ENCODE measurements around the gene CYBC1.

CYBC1 gene

DNA sequence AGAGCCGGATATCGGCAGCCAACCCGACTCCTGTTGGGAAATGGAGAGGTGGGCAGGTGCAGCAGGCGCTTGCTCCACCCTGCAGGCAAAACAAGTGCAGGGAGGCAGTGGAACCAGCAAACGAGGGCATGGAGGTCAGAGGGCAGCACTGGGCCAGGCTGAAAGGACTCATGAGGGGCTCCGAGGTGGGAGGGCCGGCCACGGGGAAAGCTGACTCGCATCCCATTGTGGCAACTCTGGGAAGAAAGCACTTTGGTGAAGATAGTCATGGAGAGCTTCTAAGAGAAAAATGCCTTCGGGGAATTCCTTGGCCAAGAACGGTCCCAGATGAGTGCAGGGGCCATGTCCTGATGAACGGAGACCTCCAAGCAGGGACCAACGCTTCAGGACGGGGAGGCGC lies 4.4 kb downstream of the CYBC1 start:
- DNase-seq = no peak

DNA sequence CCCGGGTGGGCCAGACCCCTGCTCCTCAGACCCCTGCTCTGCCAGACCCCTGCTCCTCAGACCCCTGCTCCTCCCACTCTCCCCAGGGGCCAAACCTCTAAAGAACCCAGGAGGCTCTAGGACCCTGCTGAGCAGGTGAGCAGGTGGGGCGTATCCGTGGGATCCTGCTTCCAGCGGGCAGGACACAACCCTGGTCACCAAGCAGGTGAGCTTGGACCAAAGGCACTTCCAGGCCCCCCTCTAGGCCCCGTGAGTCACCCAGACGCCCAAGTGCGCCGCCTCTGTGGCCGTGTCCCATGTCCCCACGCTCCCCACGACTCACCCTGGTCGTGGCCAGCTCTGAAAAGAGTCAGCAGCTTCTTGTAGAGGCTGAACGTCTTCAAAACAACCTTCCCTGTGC lies 5.0 kb downstream of the CYBC1 start:
- no peak for DNase-seq

DNA sequence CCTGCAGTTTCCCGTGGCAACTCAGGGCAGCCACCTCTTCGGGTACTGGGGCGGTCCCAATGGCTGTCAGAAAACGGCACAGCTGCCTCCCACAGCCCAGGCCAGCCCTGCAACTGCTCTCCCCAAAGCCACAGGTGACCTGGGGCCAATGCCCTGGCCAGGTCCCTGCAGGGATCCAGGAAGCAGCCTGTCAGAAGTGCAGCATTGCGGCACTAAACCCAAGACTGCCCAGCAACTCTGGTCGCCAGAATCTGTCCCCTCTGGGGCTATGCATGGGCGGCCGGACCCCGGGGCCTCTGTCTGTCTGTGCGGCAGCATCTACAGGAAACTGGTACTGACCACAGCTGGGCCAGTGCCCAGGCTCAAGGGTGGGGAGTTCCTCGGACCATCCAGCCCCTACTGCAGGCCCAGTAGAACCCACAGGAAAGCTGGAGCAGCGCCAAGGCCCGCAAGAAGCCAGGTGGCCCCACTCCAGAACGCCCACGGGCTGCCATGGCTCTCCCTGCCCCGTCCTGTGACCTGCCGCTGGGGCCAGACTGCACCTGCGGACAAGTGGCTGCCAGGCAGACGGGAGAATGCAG lies 5.5 kb downstream of the CYBC1 start:
- no peak for DNase-seq

DNA sequence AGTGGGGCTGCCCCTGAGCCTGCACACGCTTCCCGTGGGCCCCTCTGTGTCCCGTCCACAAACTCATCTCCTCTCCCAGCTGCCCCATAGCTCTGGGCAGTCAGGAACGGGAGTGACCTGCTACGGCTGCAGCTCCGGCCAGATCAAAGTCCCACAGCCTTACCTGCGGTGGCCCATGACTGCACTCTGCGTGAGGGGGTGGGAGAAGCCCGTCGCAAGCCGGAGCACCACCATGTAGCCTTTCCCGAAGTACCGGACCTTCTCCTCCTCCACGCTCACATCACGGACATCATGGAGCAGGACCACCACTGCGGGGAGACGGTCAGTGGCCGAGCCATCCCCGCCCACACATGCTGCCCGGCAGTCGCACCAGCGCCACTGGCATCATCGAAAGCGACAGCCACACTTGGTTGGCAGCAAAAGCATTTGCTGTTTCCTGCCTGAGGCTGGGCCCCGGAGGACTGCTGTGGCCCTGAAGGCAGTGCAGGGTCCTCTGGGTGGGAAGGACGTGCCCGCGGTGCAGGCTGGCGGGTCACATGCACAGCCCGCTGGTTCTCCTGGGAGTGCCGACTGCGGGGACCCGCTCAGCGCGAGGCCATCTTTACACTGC lies 6.2 kb downstream of the CYBC1 start:
- no peak for DNase-seq

DNA sequence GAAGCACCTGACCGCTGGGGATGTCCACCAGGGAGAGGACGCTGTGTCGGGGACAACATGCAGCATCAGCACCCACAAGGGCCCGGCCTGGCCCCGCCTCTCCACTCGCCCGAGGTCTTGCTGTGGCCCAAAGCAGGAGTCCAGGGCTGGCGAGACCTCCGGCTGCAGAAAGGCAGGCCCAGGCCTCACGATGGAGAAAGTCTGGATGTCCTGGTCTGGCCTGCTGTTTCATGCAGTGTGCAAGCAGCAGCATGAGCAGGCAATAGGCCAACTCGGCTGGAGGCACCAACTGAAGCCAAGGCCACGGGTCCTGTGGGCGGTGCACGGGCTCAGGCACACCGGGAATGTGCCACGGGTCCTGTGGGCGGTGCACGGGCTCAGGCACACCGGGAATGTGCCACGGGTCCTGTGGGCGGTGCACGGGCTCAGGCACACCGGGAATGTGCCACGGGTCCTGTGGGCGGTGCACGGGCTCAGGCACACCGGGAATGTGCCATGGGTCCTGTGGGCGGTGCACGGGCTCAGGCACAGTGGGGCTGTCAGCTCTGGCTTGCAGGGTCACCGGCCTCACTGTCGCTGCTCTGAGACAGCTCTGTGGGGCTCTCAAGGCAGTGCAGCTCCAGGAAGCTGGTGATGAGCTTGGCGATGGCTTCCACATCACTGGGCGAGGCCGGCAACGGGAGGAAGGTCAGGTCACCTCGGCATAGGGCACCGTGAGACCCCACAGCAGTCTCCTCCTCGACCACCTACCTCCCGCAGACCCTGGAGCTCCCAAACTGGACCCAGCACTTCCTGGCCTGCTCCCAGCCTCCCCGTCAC lies 6.9 kb downstream of the CYBC1 start:
- DNase-seq = no peak

DNA sequence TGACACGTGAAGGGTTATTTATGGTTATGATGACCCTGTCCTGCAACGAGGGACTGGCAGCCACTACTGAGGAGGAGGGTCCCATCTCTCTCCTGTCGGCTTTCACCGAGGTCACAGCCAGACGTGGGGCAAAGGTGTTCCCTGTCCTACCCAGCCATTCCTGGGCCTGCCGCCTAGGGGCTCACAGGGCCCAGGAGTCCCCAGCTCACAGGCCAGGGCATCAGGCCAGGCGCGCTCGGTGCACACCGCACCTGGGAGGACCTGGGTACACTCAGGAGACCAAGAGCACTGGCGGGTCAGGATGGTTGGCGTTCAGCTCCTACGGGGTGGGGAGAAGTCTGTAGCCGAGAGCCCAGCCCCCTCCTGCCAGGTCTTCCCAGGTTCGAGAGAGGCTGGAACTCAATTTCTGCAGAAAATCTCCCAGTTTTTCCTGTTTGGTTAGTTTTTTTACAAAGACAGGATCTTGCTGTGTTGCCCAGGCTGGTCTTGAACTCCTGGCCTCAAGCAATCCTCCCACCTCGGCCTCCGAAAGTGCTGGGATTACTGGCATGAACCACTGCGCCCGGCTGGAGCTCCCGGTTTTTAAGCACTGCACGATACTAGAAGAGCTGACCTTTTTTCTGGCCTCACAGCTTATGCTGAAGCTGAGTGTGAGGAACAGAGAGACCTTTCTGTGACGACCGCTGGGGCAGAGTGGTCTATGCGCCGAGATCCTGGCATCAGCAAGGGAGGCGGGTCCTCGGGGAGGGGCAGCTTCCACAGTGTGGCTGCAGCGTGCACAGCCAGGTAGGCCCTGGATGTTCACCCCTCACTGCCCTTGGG lies 7.7 kb downstream of the CYBC1 start:
- DNase-seq = no peak

DNA sequence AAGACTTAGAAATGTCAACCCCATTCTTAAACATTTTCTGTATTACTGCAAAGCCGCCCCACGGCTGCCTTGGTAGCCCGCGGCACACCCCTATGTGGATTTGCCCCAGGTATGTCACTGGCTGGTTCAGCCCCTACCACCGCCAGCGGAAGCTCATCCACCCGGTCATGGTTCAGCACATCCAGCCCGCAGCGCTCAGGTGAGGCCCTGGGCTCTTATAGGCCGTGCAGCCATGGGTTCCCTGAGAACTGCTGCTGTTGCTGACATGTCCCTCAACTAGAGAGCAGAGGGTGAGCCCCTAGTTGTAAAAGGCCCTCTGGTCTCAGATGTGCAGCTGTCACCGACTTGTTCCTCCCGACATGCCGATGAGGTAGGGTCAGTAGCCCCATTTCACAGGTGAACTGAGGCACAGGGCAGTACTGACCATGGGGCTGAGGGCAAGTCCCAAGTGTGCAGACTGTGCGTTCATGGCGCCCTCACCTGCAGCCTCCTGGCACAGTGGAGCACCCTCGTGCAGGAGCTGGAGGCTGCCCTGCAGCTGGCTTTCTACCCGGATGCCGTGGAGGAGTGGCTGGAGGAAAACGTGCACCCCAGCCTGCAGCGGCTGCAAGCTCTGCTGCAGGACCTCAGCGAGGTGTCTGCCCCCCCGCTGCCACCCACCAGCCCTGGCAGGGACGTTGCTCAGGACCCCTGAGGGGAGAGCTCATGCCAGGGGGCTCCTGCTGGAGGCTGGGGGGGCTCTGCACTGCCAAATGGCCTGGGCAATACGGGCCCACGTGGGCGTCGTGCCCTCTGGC lies 8.7 kb downstream of the CYBC1 start:
- DNase-seq = no peak

DNA sequence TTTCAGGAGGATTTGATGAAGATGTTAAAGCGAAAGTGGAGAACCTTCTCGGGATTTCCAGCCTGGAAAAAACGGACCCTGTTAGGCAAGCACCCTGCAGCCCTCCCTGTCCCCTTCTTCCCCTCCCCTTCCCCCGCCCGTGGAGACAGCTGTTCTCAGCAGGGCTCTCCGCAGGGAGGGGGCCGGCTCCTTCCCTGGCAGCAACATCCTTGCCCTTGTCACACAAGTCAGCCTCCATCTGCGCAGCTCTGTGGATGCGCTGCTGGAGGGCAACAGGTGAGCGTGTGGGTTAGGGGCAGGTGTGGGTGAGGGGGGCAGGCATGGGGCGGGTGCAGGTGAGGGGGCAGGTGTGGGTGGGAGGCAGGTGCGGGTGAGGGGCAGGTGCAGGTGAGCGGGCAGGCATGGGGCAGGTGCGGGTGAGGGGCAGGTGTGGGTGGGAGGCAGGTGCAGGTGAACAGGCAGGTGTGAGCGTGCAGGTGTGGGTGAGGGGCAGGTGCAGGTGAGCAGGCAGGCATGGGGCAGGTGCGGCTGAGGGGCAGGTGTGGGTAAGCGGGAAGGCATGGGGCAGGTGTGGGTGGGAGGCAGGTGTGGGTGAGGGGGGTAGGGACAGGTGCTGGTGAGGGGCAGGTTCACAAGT lies 9.4 kb downstream of the CYBC1 start:
- no peak for DNase-seq

DNA sequence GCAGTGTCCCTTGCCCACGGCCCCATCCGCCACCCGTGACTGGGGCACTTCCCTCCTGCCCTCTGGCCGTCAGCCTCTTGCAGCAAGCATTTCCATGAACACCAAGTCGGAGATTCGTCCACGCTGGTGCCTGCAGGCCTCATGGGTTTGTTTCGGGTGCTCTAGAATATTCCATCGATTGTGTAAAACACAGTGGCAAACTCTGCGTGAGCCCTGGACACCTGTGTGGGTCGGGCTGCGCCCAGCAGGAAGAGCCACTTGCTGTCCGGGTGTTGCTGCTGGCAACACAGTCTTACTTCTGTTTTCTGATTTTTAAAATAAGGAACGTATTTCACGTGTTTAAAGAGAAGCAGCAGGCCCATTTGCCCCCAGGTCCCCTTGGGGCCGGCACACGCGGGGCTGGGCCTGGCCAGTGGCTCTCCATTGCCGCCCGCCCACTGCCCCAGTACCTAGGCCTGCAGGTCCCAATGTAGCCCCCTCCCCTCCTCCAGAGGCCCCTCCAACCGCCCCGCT lies 10.0 kb downstream of the CYBC1 start:
- DNase-seq = no peak

DNA sequence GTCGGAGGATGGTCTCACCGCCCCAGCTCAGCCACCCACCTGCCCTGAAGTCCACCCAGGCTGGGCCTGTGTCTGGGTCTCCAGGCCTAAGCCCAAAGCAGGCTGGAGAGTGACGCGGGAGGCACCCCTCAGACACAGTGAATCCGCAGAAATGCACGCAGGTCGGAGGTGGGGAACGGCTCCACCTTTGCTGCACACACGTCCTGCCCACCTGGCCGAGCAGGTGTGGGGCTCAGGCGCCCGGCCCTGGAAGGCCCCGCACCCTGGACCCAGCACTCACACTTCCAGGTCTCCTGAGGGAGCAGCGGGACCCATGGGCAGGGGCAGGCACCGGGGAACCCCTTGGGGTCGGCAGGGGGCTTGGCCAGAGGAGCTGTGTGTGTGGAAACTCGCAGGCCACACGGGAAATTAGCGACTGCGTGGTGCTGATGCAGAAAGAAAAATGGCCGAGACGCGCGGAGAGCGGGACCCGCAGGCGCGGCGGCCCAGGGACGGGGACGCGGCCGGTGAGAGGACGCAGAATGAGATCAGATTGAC lies 10.7 kb downstream of the CYBC1 start:
- no peak for DNase-seq

DNA sequence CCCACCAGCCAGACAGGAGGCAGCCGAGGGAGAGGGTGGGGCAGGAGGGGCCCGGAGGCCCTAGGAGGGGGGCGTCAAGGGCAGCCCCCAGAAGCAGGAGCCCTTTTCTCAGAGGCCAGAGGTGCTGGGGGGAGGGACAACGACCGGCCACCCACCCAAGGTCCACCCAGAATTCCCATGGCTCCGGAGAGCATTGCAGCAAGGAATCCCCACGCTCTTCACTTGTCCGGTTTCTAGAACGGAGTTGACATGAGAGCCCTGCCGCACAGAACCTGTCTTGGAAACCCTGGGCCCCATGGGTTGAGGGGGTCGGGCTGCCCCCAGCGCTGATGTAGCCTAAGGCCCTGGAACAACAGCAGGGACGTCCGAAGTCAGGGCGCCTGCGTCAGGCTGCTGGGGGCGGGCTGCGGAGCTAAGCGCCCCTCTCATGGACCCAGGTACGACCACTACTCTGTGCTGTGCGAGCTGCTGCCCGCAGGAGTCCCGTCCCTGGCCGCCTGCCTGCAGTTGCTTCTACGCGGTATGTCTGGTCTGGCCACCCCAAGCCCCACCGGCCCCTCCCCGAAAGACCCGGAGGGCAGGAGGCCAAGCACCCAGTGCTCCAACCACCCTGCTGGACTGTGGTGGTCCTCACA lies 11.2 kb downstream of the CYBC1 start:
- DNase-seq = no peak

DNA sequence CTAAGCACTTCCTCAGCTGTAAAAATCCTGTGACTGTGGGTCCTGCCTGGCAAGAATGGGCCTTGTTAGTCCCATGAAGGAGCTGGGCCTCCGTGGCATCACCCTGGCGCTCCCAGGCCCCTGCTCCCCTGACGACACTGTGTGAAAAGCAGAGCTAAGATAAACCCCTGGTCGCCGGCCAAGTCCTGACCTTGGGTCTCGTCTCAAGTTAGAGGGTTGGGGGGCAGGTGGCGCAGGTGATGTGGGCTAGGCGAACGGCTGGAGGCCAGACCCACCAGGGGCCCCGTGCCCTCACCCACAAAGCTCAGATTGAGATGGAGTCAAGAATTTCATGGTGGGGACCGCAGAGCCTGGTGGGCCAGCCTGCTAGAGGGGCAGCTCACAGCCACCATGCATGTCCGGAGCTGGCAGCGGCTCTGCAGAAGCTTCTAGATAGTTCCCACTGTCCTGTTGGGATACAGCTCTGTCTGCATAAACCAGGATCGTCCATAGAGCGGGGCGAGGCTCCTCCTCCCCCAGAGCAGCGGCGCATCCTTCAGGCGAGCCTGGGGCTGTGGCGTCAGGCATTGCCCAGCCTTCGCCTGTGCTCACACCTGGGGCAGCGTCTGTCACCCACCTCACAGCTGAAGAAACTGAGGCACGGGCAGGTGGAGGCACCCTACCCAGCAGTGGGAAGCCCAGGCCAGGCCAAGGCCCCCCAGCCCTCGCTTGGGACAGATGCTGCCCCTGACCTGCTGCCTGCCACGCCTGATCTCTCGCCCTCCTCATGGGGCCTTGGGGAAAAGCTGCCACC lies 12.0 kb downstream of the CYBC1 start:
- DNase-seq = no peak

DNA sequence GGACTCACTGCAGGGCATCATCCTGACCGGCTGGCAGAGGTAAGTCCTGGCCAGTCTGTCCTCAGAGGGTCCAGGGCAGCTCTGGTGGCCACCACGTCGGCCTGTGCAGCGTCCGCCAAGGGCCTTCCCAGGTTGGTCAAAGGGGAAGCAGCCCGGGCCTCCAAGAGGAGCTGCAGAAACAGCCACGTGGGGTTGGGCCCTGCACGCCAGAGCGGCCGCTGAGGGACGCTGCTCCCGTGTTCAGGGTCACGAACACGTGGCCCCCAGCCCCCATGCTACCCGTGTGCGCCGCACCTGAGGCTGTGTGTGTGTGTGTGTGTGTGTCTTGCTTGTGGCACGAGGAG lies 13.3 kb downstream of the CYBC1 start:
- no peak for DNase-seq

DNA sequence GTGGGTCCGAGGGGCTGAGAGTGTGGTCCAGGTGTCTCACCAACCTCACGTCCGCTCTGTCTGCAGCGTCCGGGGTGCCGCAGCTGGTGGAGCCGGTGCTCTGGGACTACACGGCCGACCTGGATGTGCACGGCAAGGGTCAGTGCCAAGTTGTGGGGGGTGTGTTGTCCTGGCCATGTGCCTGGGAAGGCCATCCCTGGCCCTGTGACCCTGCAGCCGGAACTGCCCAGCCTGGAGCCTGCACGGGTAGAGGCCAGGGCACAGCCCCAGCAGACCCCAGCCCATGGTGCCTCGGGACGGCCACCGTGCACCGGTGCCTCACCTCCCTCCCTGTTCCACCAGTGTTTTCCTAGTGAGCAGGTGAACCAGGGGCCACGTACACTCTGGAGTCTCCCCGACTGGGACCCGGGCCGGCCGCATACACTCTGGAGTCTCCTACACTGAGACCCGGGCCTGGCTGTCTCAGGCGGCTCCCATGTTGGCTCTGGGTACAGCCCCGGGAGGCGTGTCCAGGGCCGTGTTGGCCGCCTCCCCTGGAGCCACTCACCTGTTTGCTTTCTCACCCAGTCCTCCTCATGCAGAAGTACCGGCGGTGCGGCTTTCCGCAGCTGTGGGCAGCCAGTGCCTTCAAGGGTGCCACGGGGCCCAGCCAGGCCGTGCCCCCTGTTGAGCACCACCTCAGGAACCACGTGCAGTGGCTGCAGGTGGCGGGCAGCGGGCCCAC lies 13.8 kb downstream of the CYBC1 start:
- DNase-seq = no peak

DNA sequence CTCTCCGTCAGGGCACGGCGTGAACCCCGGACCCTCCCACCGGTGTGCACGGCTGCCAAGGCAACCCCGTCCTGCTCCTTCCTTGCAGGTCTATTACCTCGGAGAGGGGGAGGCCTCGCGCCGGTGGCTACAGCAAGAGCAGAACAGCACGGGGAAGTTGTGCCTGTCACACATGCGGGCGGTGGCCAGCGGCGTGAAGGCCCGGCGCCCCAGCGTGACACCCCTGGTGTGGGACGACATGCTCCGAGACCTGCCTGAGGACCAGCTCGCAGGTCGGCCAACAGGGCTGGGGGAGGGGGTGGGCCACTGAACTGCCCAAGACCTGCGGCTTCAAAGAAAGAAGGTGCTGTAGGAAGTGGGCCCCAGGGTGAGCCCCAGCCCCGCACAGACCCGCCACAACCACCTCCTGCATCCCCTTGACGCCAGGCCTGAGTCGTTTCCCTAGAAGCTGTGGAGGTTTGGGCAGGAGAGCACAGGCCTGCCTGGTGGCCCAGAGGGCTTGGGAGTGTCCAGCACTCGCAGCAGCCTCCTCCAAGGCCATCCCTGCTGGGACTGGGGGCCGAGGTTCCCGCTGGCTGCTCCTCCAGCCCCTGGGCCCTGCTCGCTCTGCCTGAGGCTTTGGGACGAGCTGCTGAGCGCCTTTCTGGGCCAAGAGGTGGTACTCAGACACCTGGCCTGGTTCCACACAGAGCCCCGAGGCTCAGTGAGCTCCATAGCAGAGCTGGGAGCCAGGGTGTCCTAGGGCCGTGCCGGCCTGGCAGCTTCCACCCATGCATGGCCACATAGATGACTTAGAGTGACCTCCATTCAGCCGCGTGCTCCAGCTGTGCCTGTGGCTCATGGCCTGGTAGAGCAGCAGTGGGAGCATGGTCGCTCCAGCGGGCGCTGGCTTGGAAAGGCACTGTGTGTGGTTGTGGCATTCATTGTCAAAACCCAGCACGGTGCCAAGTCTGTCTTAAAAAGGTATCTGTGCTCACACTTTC lies 14.7 kb downstream of the CYBC1 start:
- DNase-seq = no peak

DNA sequence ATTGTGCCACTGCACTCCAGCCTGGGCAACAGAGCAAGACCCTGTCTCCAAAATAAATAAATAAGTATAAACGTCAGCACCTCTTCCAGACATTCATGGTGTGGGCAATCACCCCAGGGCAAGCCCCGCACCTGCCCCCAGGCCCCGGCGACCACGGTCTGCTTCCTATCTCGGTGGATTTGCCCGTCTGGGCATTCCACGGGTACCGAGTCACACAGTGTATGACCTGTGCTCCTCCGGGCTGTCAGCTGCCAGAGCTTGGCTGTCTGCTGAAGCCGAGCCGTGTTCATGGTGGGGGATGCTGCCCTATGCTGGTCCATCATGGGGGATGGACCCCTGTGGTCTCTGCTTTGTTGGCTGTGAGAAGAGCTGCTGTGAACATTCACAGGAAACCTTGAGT lies 15.4 kb downstream of the CYBC1 start:
- no peak for DNase-seq

DNA sequence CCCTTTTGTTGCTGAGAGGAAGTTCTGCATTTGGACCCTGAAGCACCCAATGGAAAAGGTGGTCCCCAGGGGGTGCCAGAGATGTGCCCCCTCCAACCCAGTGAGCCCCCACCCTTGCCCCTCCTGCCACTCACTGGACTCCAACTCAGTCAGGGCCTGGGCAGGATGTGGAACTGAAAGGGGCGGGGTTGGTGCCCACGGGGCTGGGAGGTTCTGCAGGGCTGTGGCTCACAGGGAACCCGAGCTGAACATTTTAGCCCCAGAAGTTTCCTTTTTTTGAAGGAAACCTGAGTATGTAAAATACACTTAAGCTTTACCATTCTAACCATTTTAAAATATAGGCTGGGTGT lies 16.4 kb downstream of the CYBC1 start:
- no peak for DNase-seq

DNA sequence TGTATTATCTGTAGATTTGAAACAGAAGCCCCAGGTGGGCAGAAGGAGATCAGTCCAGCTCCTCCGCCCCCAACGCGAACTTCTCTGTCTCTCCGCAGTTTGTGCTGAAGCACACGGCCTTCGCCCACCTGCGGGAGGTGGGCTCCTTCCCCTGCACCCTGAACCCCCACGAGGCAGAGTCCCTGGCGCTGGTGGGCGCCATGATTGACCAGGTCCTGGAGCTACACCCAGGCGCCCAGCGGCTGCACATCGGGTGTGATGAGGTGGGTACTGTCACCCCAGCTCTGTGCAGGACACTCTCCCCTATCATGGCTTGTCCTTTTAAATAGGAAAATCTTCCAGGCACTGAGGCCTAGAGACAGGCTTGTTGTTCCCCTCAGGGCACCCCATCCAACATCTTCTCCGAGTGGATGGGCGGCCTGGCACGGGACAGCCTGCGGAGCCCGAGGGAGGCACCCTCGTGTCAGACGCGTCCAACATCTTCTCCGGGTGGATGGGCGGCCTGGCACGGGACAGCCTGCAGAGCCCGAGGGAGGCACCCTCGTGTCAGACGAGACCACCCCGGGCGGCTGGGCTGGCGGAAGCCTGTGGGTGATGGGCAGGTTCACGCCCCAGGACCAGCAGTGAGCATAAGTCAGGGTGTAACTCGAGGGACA lies 16.9 kb downstream of the CYBC1 start:
- no peak for DNase-seq

Data from cortex of kidney (tissue), 1 donor.